Activated T-helper 1 cell treated with anti-CD3 and anti-CD28 coated beads, Interleukin-12 subunit alpha, Interleukin-12 subunit beta, Interleukin-2, Interleukin-4 antibody, amounts not matched to agents 30 ng/mL and 10 ng/mL and 1 ng/mL, durations not matched to agents 14 hours and 24 hours and 36 hours (primary cell): Measurements from ENCODE around the gene NBPF12. TPM values are rescaled to one million over a fixed set of nuclear protein-coding genes. Genes with fewer than 3 reads are reported as not detected.
"Not testable (repeated sequence)": the region's sequence is repeated elsewhere in the genome, so short reads cannot be mapped to it uniquely, and the experiment has no call there.

ENCODE experiments used
- DNase-seq: peaks from one replicate; pipeline ENCODE4 v3.0.0; 2021; ENCODE audit warnings: low spot score
- H3K27ac Mint-ChIP-seq: one replicate; pipeline ENCODE4 v1.8.0; 2021; ENCODE audit warnings: mild to moderate bottlenecking, mixed read lengths
- H3K27me3 Mint-ChIP-seq: one replicate; pipeline ENCODE4 v1.8.0; 2022; ENCODE audit warnings: mild to moderate bottlenecking, moderate library complexity, mixed read lengths; ENCODE audit not compliant: insufficient read depth
- H3K36me3 Mint-ChIP-seq: one replicate; pipeline ENCODE4 v1.8.0; 2021; ENCODE audit warnings: low read depth, mixed read lengths
- H3K4me1 Mint-ChIP-seq: one replicate; pipeline ENCODE4 v1.8.0; 2021; ENCODE audit warnings: low read depth, mixed read lengths
- H3K4me3 Mint-ChIP-seq: one replicate; pipeline ENCODE4 v1.8.0; 2021; ENCODE audit warnings: mild to moderate bottlenecking, moderate library complexity, mixed read lengths
- H3K9me3 Mint-ChIP-seq: one replicate; pipeline ENCODE4 v1.8.0; 2021; ENCODE audit warnings: mixed read lengths
- intact Hi-C: fragments of 100-400 bp; cut with micrococcal nuclease; formaldehyde crosslinking; loops from one replicate; pipeline ENCODE4 v1.15.1; 2024
- total RNA-seq: library from RNA; stranded (reverse); gene quantifications from 2 replicates; pipeline ENCODE4 v1.2.3, GENCODE V29; 2022

The NBPF12 gene
- total RNA-seq, 1 donor from 2014 or later = 15.3 TPM

- H3K4me1 Mint-ChIP-seq, H3K4me3 Mint-ChIP-seq, DNase-seq, H3K36me3 Mint-ChIP-seq, intact Hi-C loops, H3K27ac Mint-ChIP-seq, H3K9me3 Mint-ChIP-seq: not testable (repeated sequence)
- H3K27me3 Mint-ChIP-seq = peaks cover 35% of the 10 kb centered on the region
Measured at GRCh38 chr1:147026975-147027374, 88.9 kb downstream of the NBPF12 start.

GRCh38 chr1:147030066-147030653, 92.0 kb downstream of the NBPF12 start:
- H3K9me3 Mint-ChIP-seq, H3K27ac Mint-ChIP-seq, H3K4me1 Mint-ChIP-seq, DNase-seq, H3K4me3 Mint-ChIP-seq, H3K36me3 Mint-ChIP-seq, intact Hi-C loops: not testable (repeated sequence)
- H3K27me3 Mint-ChIP-seq = peaks cover 44% of the 10 kb centered on the region

GRCh38 chr1:147039916-147040315, 101.8 kb downstream of the NBPF12 start:
- Mint-ChIP-seq H3K4me1 (no peaks in the 10 kb centered on the region), H3K27ac (no peak overlapping the region), H3K36me3 (no peaks in the 10 kb centered on the region), H3K4me3 (no peak overlapping the region), H3K9me3 (no peaks in the 10 kb centered on the region), H3K27me3 (peaks cover 18% of the 10 kb centered on the region)
- intact Hi-C loops = no loop called here
- no peak for DNase-seq

GRCh38 chr1:147042891-147043290, 104.8 kb downstream of the NBPF12 start:
- H3K4me3 Mint-ChIP-seq, H3K36me3 Mint-ChIP-seq, DNase-seq, intact Hi-C loops, H3K27ac Mint-ChIP-seq, H3K9me3 Mint-ChIP-seq: not testable (repeated sequence)
- Mint-ChIP-seq H3K4me1 (peaks cover 19% of the 10 kb centered on the region), H3K27me3 (peaks cover 10% of the 10 kb centered on the region)

- intact Hi-C loops, DNase-seq, H3K36me3 Mint-ChIP-seq, H3K27ac Mint-ChIP-seq, H3K9me3 Mint-ChIP-seq, H3K4me3 Mint-ChIP-seq, H3K27me3 Mint-ChIP-seq: not testable (repeated sequence)
- peaks cover 19% of the 10 kb centered on the region for H3K4me1 Mint-ChIP-seq
Measured at GRCh38 chr1:147044511-147044910, 106.4 kb downstream of the NBPF12 start.

Other genes starting within 250 kb of the NBPF12 start
- 8.0 and 9.3 TPM in 2 replicates for gene PRKAB2, start 234.1 kb downstream of the NBPF12 start, total RNA-seq